Adrenal gland (tissue), 12 donors: ENCODE results near the gene RPL36. TPM values are rescaled to one million over a fixed set of nuclear protein-coding genes. Genes with fewer than 3 reads are reported as not detected.
A peak's percentile ranks its signal among the peaks of the same experiment; 100 is the strongest.

Experiments used
- DNase-seq, 7 donors: peaks; one replicate each; pipeline ENCODE4 v3.0.0-alpha.2; 2019 to 2020
- H3K27ac ChIP-seq, 5 donors: fragments of 200-600 bp; sonication (generic) in 4 of 5; 1 replicate in 3 of 5; 2 replicates in 2 of 5; pipeline versions ENCODE4 v1.5.1 to v1.8.0; 2016 to 2020; ENCODE audit warnings: mild to moderate bottlenecking in 1 of 5
- H3K27me3 ChIP-seq: fragments of 200-600 bp; 2 replicates; pipeline ENCODE4 v1.8.0; 2021
- H3K36me3 ChIP-seq, 2 donors: fragments of 200-600 bp; replicated peaks in 1 of 2; 1 replicate in 1 of 2; 2 replicates in 1 of 2; pipeline versions ENCODE4 v1.5.1 to v1.8.0; 2018 to 2022
- H3K4me1 ChIP-seq, 2 donors: fragments of 200-600 bp; replicated peaks in 1 of 2; 1 replicate in 1 of 2; 2 replicates in 1 of 2; pipeline versions ENCODE4 v1.5.1 to v1.8.0; 2018 to 2021
- H3K4me3 ChIP-seq, 4 donors: fragments of 200-600 bp; sonication (generic) in 3 of 4; one replicate each; pipeline ENCODE4 v1.5.1; 2016 to 2018
- H3K9me3 ChIP-seq, 3 donors: fragments of 200-600 bp; sonication (generic) in 1 of 3; replicated peaks in 1 of 3; 1 replicate in 2 of 3; 2 replicates in 1 of 3; pipeline versions ENCODE4 v1.5.1 to v1.8.0; 2016 to 2021
- POLR2A ChIP-seq, 2 donors: fragments of 450-650 bp; IDR thresholded peaks; one replicate each; pipeline ENCODE4 v1.6.1; 2017; ENCODE audit warnings: antibody characterized with exemption in 2 of 2, mild to moderate bottlenecking in 2 of 2, moderate library complexity in 1 of 2
- WGBS, 4 donors: extraction: QIAGEN DNeasy Blood & Tissue Kit in 2 of 4; methylation state at CpG; one replicate each; pipeline versions ENCODE4 v1.1.5 to v1.1.7; 2013 to 2017; 5-methylcytosine and 5-hydroxymethylcytosine counted together
- intact Hi-C, 2 donors: fragments of 100-400 bp; cut with DNase I; formaldehyde crosslinking; loops; one replicate each; pipeline versions ENCODE4 v1.14.1 to v1.15.0; 2022 to 2023
- polyA plus RNA-seq, 3 donors: library from polyadenylated mRNA; stranded (reverse); fragments of 200-250 nt in 2 of 3; fragments of 350-450 nt in 1 of 3; fragmentation: Illumina TruSeq in 1 of 3; extraction: RNeasy Lipid Tissue Mini Kit (QIAGEN cat#74804) in 1 of 3; gene quantifications; one replicate each; pipeline ENCODE4 v1.2.3, GENCODE V29; 2013 to 2014
- total RNA-seq, 9 donors: library from RNA; depleted of rRNA in 4 of 9; stranded (reverse); fragments of >200 nt in 4 of 9; fragments of 120-200 nt in 1 of 9; fragmentation: NEBNext Ultra II Directional in 1 of 9; extraction: Animal tissue kit (Norgen Biotek cat#: 25700) in 1 of 9; gene quantifications; one replicate each; pipeline versions ENCODE4 v1.1.0 to v1.2.4, GENCODE V29; 2013 to 2023
- TF ChIP-seq, protein P1 (sequence below), 6 experiments: fragments of 450-650 bp in 4 of 6; fragments of 200-600 bp in 2 of 6; sonication (generic) in 1 of 6; IDR thresholded peaks; 1 replicate in 5 of 6; 2 replicates in 1 of 6; pipeline versions ENCODE4 v1.5.1 to v1.8.0; 2016 to 2021; ENCODE audit warnings: antibody characterized with exemption in 6 of 6, mild to moderate bottlenecking in 2 of 6, moderate library complexity in 1 of 6
- donor health status: healthy with polysubstance abuse.
- donor health status: Bipolar disorder and iron deficiency.
- donor health status: DM: yes; HTN: yes; CAD: no.
- donor health status: DM: no; HTN: no; CAD: no.
- donor health status: DM: no; HTN: no; CAD: no.
- donor health status: DM: yes; HTN: yes; CAD: no.

RPL36 gene
- total and polyA plus RNA-seq, 12 donors: 615 to 3,360 (median 1,204) TPM

GRCh38 chr19:5677580-5677979 is 12.5 kb upstream of the RPL36 start:
- 83 to 89% (median 87%) methylated on average over 5 to 9 of the region's 9 CpGs for WGBS, 4 donors
- TF ChIP-seq, protein P1, sequence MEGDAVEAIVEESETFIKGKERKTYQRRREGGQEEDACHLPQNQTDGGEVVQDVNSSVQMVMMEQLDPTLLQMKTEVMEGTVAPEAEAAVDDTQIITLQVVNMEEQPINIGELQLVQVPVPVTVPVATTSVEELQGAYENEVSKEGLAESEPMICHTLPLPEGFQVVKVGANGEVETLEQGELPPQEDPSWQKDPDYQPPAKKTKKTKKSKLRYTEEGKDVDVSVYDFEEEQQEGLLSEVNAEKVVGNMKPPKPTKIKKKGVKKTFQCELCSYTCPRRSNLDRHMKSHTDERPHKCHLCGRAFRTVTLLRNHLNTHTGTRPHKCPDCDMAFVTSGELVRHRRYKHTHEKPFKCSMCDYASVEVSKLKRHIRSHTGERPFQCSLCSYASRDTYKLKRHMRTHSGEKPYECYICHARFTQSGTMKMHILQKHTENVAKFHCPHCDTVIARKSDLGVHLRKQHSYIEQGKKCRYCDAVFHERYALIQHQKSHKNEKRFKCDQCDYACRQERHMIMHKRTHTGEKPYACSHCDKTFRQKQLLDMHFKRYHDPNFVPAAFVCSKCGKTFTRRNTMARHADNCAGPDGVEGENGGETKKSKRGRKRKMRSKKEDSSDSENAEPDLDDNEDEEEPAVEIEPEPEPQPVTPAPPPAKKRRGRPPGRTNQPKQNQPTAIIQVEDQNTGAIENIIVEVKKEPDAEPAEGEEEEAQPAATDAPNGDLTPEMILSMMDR (IDR thresholded peaks at IDR 0.05): no peak
- TF ChIP-seq POLR2A (IDR thresholded peaks at IDR 0.05): no peak
- no peak overlapping the region for H3K27ac ChIP-seq
- peak in 2 of 7 donors; percentile 14 to 25 for DNase-seq
- no peaks in the 10 kb centered on the region for H3K9me3 ChIP-seq
- intact Hi-C loops: loop anchor here (5.0 kb wide), 2 partner anchors 50 to 590 kb away; no protein-coding TSS in a partner anchor
- no peaks in the 10 kb centered on the region for H3K36me3 ChIP-seq
- H3K27me3 ChIP-seq: no peaks in the 10 kb centered on the region
- H3K4me1 ChIP-seq: peaks cover 13% of the 10 kb centered on the region in 2 donors
- no peak overlapping the region for H3K4me3 ChIP-seq

- Histone ChIP-seq H3K27me3 (no peaks in the 10 kb centered on the region), H3K36me3 (no peaks in the 10 kb centered on the region), H3K4me1 (peaks cover 13% of the 10 kb centered on the region in 2 donors), H3K4me3 (no peak overlapping the region), H3K9me3 (no peaks in the 10 kb centered on the region), H3K27ac (no peak overlapping the region)
- WGBS, 4 donors: 85 to 88% (median 86%) methylated on average over 7 to 22 of the region's 22 CpGs
- DNase-seq: peak in 3 of 7 donors; percentile 22 to 32 (median 25)
- intact Hi-C loops: loop anchor here (5.0 kb wide), 2 partner anchors 51 to 591 kb away; no protein-coding TSS in a partner anchor
- TF ChIP-seq, protein P1 (IDR thresholded peaks at IDR 0.05): no peak
- no peak for TF ChIP-seq POLR2A (IDR thresholded peaks at IDR 0.05)
Measured at GRCh38 chr19:5678071-5678718, 11.9 kb upstream of the RPL36 start.

GRCh38 chr19:5679289-5680083 is 10.6 kb upstream of the RPL36 start:
- H3K4me1 ChIP-seq: peaks cover 13% of the 10 kb centered on the region in 2 donors
- H3K27me3 ChIP-seq: no peaks in the 10 kb centered on the region
- intact Hi-C loops: loop anchor here (5.0 kb wide), 2 partner anchors 52 to 592 kb away; no protein-coding TSS in a partner anchor
- peak in 3 of 7 donors; percentile 42 to 51 (median 50) for DNase-seq
- H3K27ac ChIP-seq: peak overlapping the region in 3 of 5 donors; percentile 77 to 90 (median 89)
- no peaks in the 10 kb centered on the region for H3K36me3 ChIP-seq
- H3K9me3 ChIP-seq: no peaks in the 10 kb centered on the region
- TF ChIP-seq, protein P1 (IDR thresholded peaks at IDR 0.05): no peak
- TF ChIP-seq POLR2A (IDR thresholded peaks at IDR 0.05): no peak
- H3K4me3 ChIP-seq: peak overlapping the region; percentile 73 to 99 (median 92)
- WGBS, 4 donors: 24 to 38% (median 27%) methylated on average over 11 to 26 of the region's 26 CpGs

DNA sequence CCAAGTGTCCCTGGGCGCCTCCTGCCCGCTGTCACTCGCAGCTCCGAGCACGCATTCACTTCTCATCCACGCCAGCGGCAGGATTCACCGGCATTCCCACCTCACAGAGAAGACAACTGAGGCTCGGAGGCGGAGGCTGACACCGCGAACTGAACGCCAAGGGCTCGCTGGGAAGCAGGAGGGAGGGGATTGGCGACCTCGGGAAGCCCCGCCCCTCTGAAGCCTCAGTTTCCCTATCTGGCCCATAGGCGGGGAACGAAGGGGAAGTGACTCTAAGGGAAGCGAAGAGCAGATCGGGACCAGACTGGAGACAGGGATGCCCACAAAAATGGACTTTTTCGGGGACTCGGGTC is 10.0 kb upstream of the RPL36 start:
- no peaks in the 10 kb centered on the region for H3K36me3 ChIP-seq
- peak overlapping the region in 4 of 5 donors; percentile 77 to 90 (median 86) for H3K27ac ChIP-seq
- 0% methylated on average over 3 to 23 of the region's 23 CpGs for WGBS, 4 donors
- H3K27me3 ChIP-seq: no peaks in the 10 kb centered on the region
- H3K4me3 ChIP-seq: peak overlapping the region; percentile 73 to 99 (median 92)
- peak in 6 of 7 donors; percentile 49 to 82 (median 61) for DNase-seq
- intact Hi-C loops: no loop called here
- no peak for TF ChIP-seq POLR2A (IDR thresholded peaks at IDR 0.05)
- TF ChIP-seq, protein P1 (IDR thresholded peaks at IDR 0.05): peak in 2 of 6 experiments; percentile 15 to 33
- H3K9me3 ChIP-seq: no peaks in the 10 kb centered on the region
- H3K4me1 ChIP-seq: peaks cover 13% of the 10 kb centered on the region in 2 donors
